Glomerular visceral epithelial cell (primary cell): ENCODE data around the gene ANO1.
"Not testable (repeated sequence)": the region's sequence is repeated elsewhere in the genome, so short reads cannot be mapped to it uniquely, and the experiment has no call there.

ENCODE experiments used
- DNase-seq: peaks from one replicate; pipeline ENCODE4 v3.0.0-alpha.2; 2016; ENCODE audit errors: extremely low spot score

Gene ANO1

GRCh38 chr11:70210051-70210501 is 132.0 kb downstream of the ANO1 start:
- DNase-seq, result no peak

GRCh38 chr11:70210530-70210929 is 132.4 kb downstream of the ANO1 start:
- DNase-seq, result no peak

- no peak for DNase-seq
Observed at GRCh38 chr11:70212227-70212811, 134.2 kb downstream of the ANO1 start.

- DNase-seq, result not testable (repeated sequence)
Observed at GRCh38 chr11:70217388-70217787, 139.3 kb downstream of the ANO1 start.

- not testable (repeated sequence) for DNase-seq
Observed at GRCh38 chr11:70218076-70218475, 140.0 kb downstream of the ANO1 start.

- no peak for DNase-seq
Observed at GRCh38 chr11:70220136-70220535, 142.0 kb downstream of the ANO1 start.

GRCh38 chr11:70220920-70221319 is 142.8 kb downstream of the ANO1 start:
- DNase-seq, result no peak

- DNase-seq, result no peak
Observed at GRCh38 chr11:70225681-70226177, 147.6 kb downstream of the ANO1 start.

- DNase-seq, result no peak
Observed at GRCh38 chr11:70226183-70226582, 148.1 kb downstream of the ANO1 start.

- no peak for DNase-seq
Observed at GRCh38 chr11:70226967-70227366, 148.8 kb downstream of the ANO1 start.

GRCh38 chr11:70229737-70230136 is 151.6 kb downstream of the ANO1 start:
- no peak for DNase-seq

- no peak for DNase-seq
Observed at GRCh38 chr11:70230151-70230839, 152.2 kb downstream of the ANO1 start.

GRCh38 chr11:70230840-70231710 is 153.0 kb downstream of the ANO1 start:
- DNase-seq, result no peak

GRCh38 chr11:70233034-70233433 is 154.9 kb downstream of the ANO1 start:
- no peak for DNase-seq

- DNase-seq, result peak; percentile 89
Observed at GRCh38 chr11:70233511-70233934, 155.4 kb downstream of the ANO1 start.

- no peak for DNase-seq
Observed at GRCh38 chr11:70233962-70234361, 155.8 kb downstream of the ANO1 start.
